H9 (cell line): ENCODE data around the gene MCRIP2. TPM values are rescaled to one million over a fixed set of nuclear protein-coding genes. Genes with fewer than 3 reads are reported as not detected.

Source experiments
- DNase-seq: peaks from one replicate; pipeline ENCODE4 v3.0.0-alpha.2; 2017
- H2AFZ ChIP-seq: one replicate; pipeline ENCODE4 v1.6.1; 2013; ENCODE audit warnings: mild to moderate bottlenecking, low read length, control low read depth, moderate library complexity
- H2AK5ac ChIP-seq: 2 replicates; pipeline ENCODE4 v1.6.1; 2013; ENCODE audit warnings: low read length, control low read depth, mixed read lengths; ENCODE audit not compliant: insufficient read length
- H2BK120ac ChIP-seq: one replicate; pipeline ENCODE4 v1.6.1; 2013; ENCODE audit warnings: low read depth, mild to moderate bottlenecking, low read length, control low read depth, inconsistent platforms; ENCODE audit not compliant: poor library complexity, severe bottlenecking
- H2BK12ac ChIP-seq: 2 replicates; pipeline ENCODE4 v1.6.1; 2013; ENCODE audit warnings: low read length, control low read depth, mixed read lengths, low read depth; ENCODE audit not compliant: insufficient read length
- H2BK15ac ChIP-seq: 2 replicates; pipeline ENCODE4 v1.6.1; 2013; ENCODE audit warnings: low read depth, low read length, control low read depth
- H2BK20ac ChIP-seq: one replicate; pipeline ENCODE4 v1.6.1; 2013; ENCODE audit warnings: low read depth, mild to moderate bottlenecking, low read length, control low read depth, inconsistent platforms; ENCODE audit not compliant: poor library complexity, severe bottlenecking
- H2BK5ac ChIP-seq: 2 replicates; pipeline ENCODE4 v1.6.1; 2013; ENCODE audit warnings: low read length, control low read depth, mixed read lengths; ENCODE audit not compliant: insufficient read length
- H3K14ac ChIP-seq: 2 replicates; pipeline ENCODE4 v1.6.1; 2013; ENCODE audit warnings: low read length, control low read depth; ENCODE audit not compliant: insufficient read depth
- H3K18ac ChIP-seq: 2 replicates; pipeline ENCODE4 v1.6.1; 2013; ENCODE audit warnings: low read depth, mild to moderate bottlenecking, mixed read lengths, low read length, control low read depth; ENCODE audit not compliant: insufficient read length
- H3K23ac ChIP-seq: 2 replicates; pipeline ENCODE4 v1.6.1; 2013; ENCODE audit warnings: low read length, control low read depth, mixed read lengths, low read depth; ENCODE audit not compliant: insufficient read length
- H3K23me2 ChIP-seq: 2 replicates; pipeline ENCODE4 v1.6.1; 2013; ENCODE audit warnings: low read depth, mild to moderate bottlenecking, mixed read lengths, low read length, control low read depth; ENCODE audit not compliant: insufficient read length, poor library complexity, severe bottlenecking
- H3K27ac ChIP-seq: 2 replicates; pipeline ENCODE4 v1.5.1; 2013; ENCODE audit warnings: low read length, control low read depth, mixed read lengths, low read depth; ENCODE audit not compliant: insufficient read length
- H3K27me3 ChIP-seq: 2 replicates; pipeline ENCODE4 v1.6.1; 2013; ENCODE audit warnings: low read length, control low read depth, inconsistent platforms; ENCODE audit not compliant: insufficient read depth
- H3K4ac ChIP-seq: 2 replicates; pipeline ENCODE4 v1.6.1; 2013; ENCODE audit warnings: low read depth, mild to moderate bottlenecking, control low read depth, inconsistent platforms, low read length, moderate library complexity
- H3K4me1 ChIP-seq: 2 replicates; pipeline ENCODE4 v1.6.1; 2013; ENCODE audit warnings: low read length, control low read depth, inconsistent platforms; ENCODE audit not compliant: insufficient read depth
- H3K4me2 ChIP-seq: 2 replicates; pipeline ENCODE4 v1.6.1; 2013; ENCODE audit warnings: low read length, control low read depth, mixed read lengths; ENCODE audit not compliant: insufficient read length, insufficient read depth
- H3K56ac ChIP-seq: 2 replicates; pipeline ENCODE4 v1.6.1; 2013; ENCODE audit warnings: low read depth, mild to moderate bottlenecking, mixed read lengths, low read length, control low read depth; ENCODE audit not compliant: insufficient read length
- H3K79me1 ChIP-seq: 2 replicates; pipeline ENCODE4 v1.6.1; 2013; ENCODE audit warnings: low read depth, mild to moderate bottlenecking, moderate library complexity, low read length, control low read depth, inconsistent platforms; ENCODE audit not compliant: insufficient read depth, poor library complexity, severe bottlenecking
- H3K79me2 ChIP-seq: 2 replicates; pipeline ENCODE4 v1.6.1; 2013; ENCODE audit warnings: low read length, control low read depth, inconsistent platforms; ENCODE audit not compliant: insufficient read depth
- H3K9ac ChIP-seq: 2 replicates; pipeline ENCODE4 v1.6.1; 2013; ENCODE audit warnings: low read length, control low read depth, mixed read lengths; ENCODE audit not compliant: insufficient read length; ENCODE audit errors: extremely low read depth
- H3K9me3 ChIP-seq: one replicate; pipeline ENCODE4 v1.6.1; 2013; ENCODE audit warnings: low read depth, low read length, inconsistent platforms; ENCODE audit not compliant: control insufficient read depth
- H3T11ph ChIP-seq: one replicate; pipeline ENCODE4 v1.6.1; 2013; ENCODE audit warnings: mild to moderate bottlenecking, low read length, control low read depth, inconsistent platforms
- H4K20me1 ChIP-seq: one replicate; pipeline ENCODE4 v1.6.1; 2013; ENCODE audit not compliant: control insufficient read depth, insufficient read length, insufficient read depth
- H4K5ac ChIP-seq: 2 replicates; pipeline ENCODE4 v1.6.1; 2013; ENCODE audit warnings: low read depth, mild to moderate bottlenecking, mixed read lengths, low read length, control low read depth; ENCODE audit not compliant: insufficient read length
- H4K8ac ChIP-seq: replicated peaks from 2 replicates; pipeline ENCODE4 v1.6.1; 2013; ENCODE audit warnings: low read length, control low read depth, mixed read lengths, low read depth; ENCODE audit not compliant: insufficient read length
- H4K91ac ChIP-seq: 2 replicates; pipeline ENCODE4 v1.6.1; 2013; ENCODE audit warnings: low read depth, mild to moderate bottlenecking, moderate library complexity, mixed read lengths, low read length, control low read depth; ENCODE audit not compliant: insufficient read length
- H3K27ac Mint-ChIP-seq, 3 experiments: 2 replicates in 2 of 3; 3 replicates in 1 of 3; pipeline ENCODE4 v1.8.0; 2020 to 2021; ENCODE audit warnings: mixed read lengths in 3 of 3, mild to moderate bottlenecking in 1 of 3, moderate library complexity in 1 of 3
- H3K27me3 Mint-ChIP-seq: 2 replicates; pipeline ENCODE4 v1.8.0; 2021; ENCODE audit warnings: low read depth, mild to moderate bottlenecking, moderate library complexity, mixed read lengths
- H3K36me3 Mint-ChIP-seq, 3 experiments: 2 replicates in 2 of 3; 3 replicates in 1 of 3; pipeline ENCODE4 v1.8.0; 2020 to 2021; ENCODE audit warnings: low read depth in 3 of 3, mixed read lengths in 3 of 3; ENCODE audit not compliant: insufficient read depth in 1 of 3
- H3K4me1 Mint-ChIP-seq, 2 experiments: 2 replicates each; pipeline ENCODE4 v1.8.0; 2020; ENCODE audit warnings: mixed read lengths in 2 of 2
- H3K4me3 Mint-ChIP-seq, 2 experiments: 2 replicates in 1 of 2; 3 replicates in 1 of 2; pipeline ENCODE4 v1.8.0; 2020 to 2021; ENCODE audit warnings: mild to moderate bottlenecking in 2 of 2, mixed read lengths in 2 of 2, moderate library complexity in 1 of 2
- H3K9me3 Mint-ChIP-seq, 2 experiments: 2 replicates in 1 of 2; 3 replicates in 1 of 2; pipeline ENCODE4 v1.8.0; 2020; ENCODE audit warnings: mild to moderate bottlenecking in 2 of 2, mixed read lengths in 2 of 2, moderate library complexity in 1 of 2
- CTCF ChIP-seq: fragments of 200-600 bp; sonication (generic); conservative IDR thresholded peaks from 3 replicates; pipeline ENCODE4 v1.8.0; 2021; ENCODE audit warnings: antibody characterized with exemption, mild to moderate bottlenecking
- WGBS: extraction: QIAGEN DNeasy Blood & Tissue Kit; methylation state at CpG from one replicate; pipeline ENCODE4 v1.1.7; 2013; ENCODE audit warnings: missing lambda C conversion rate, low lambda C conversion rate, mixed read lengths; ENCODE audit not compliant: insufficient read length; ENCODE audit errors: extremely low coverage; 5-methylcytosine and 5-hydroxymethylcytosine counted together
- total RNA-seq: library from RNA; stranded (reverse); gene quantifications from 2 replicates; pipeline ENCODE4 v1.2.1, GENCODE V29; 2021

The MCRIP2 gene
- total RNA-seq, 1 experiment from 2014 or later, result 52.5 TPM

- Histone ChIP-seq H3K56ac (no peak within 1 kb of the TSS), H3K9ac (peak within 1 kb of the TSS; percentile 21), H3K23ac (no peak within 1 kb of the TSS), H3K23me2 (peaks cover 11% of the 10 kb centered on the region), H3K27ac (no peak within 1 kb of the TSS), H2AFZ (no peak within 1 kb of the TSS), H2BK120ac (no peak within 1 kb of the TSS), H3K79me1 (no peaks in the 10 kb centered on the region), H3K14ac (no peak within 1 kb of the TSS), H2AK5ac (no peak within 1 kb of the TSS), H4K5ac (no peak within 1 kb of the TSS), H3K4me1 (no peaks in the 10 kb centered on the region), H3K27me3 (no peaks in the 10 kb centered on the region), H3T11ph (no peak within 1 kb of the TSS), H4K91ac (no peak within 1 kb of the TSS), H3K79me2 (peaks cover 2% of the 10 kb centered on the region; the same call in 1 of the 2 replicates), H3K4me2 (peak within 1 kb of the TSS; percentile 20), H3K9me3 (no peaks in the 10 kb centered on the region), H2BK15ac (no peak within 1 kb of the TSS), H2BK5ac (no peak within 1 kb of the TSS), H4K20me1 (no peaks in the 10 kb centered on the region), H3K18ac (no peak within 1 kb of the TSS), H2BK12ac (no peak within 1 kb of the TSS), H4K8ac (no peak within 1 kb of the TSS), H3K4ac (no peak within 1 kb of the TSS), H2BK20ac (no peak within 1 kb of the TSS)
- peak within 1 kb of the TSS in 1 of 3 experiments; percentile 83; a peak in 2 of 7 replicates for H3K27ac Mint-ChIP-seq
- peak; percentile 97 for DNase-seq
- TF ChIP-seq CTCF, result no peak
- no CpG with 5 or more reads among the region's 91 CpGs for WGBS
- H3K9me3 Mint-ChIP-seq, result no peaks in the 10 kb centered on the region
- peak within 1 kb of the TSS; percentile 81 to 86 for H3K4me3 Mint-ChIP-seq
- no peaks in the 10 kb centered on the region; the same call in 1 of the 2 replicates for H3K27me3 Mint-ChIP-seq
- peaks cover 10 to 22% of the 10 kb centered on the region in 2 experiments; a peak in 3 of 4 replicates for H3K4me1 Mint-ChIP-seq
- H3K36me3 Mint-ChIP-seq, result peaks cover 15 to 47% (median 44%) of the 10 kb centered on the region in 3 experiments; a peak in 6 of 7 replicates
Measured at GRCh38 chr16:684071-684794, 42.6 kb downstream of the MCRIP2 start, which contains the start of gene JMJD8. TSS of gene JMJD8 (minus strand) at chr16:684334. CDS start at chr16:684319, 15 bp downstream.
